CD4-positive, alpha-beta T cell (primary cell): ENCODE results near the gene PIK3R1. TPM values are rescaled to one million over a fixed set of nuclear protein-coding genes. Genes with fewer than 3 reads are reported as not detected.

ENCODE experiments used
- ATAC-seq: fragments of 200-7000 bp; cut with Tn5 transposase; one replicate; pipeline ENCODE4 v1.10.0; 2022; ENCODE audit warnings: mild to moderate bottlenecking; ENCODE audit not compliant: poor library complexity
- CTCF ChIA-PET: fragments of 350-600 bp; sonication (Branson Sonifier 250); formaldehyde crosslinking; loops from one replicate; lab custom pipeline; 2021; ENCODE audit warnings: antibody characterized with exemption, inconsistent platforms; lab: Charles Lee
- POLR2A ChIA-PET: fragments of 350-600 bp; sonication (Branson Sonifier 250); formaldehyde crosslinking; loops from one replicate; lab custom pipeline; 2021; ENCODE audit warnings: antibody characterized with exemption, inconsistent platforms; lab: Charles Lee
- DNase-seq, 14 experiments: peaks; one replicate each; pipeline ENCODE4 v3.0.0-alpha.2; 2013 to 2020; ENCODE audit warnings: mixed read lengths in 2 of 14
- H3K27ac ChIP-seq, 2 donors: one replicate each; pipeline versions ENCODE4 v1.5.1 to v1.7.0; 2013; ENCODE audit warnings: low read length in 2 of 2, low read depth in 1 of 2, mild to moderate bottlenecking in 1 of 2
- H3K27me3 ChIP-seq, 2 experiments: 1 replicate in 1 of 2; 2 replicates in 1 of 2; pipeline versions ENCODE4 v1.6.1 to v1.7.0; 2013; ENCODE audit warnings: low read length in 2 of 2, control low read depth in 1 of 2, mild to moderate bottlenecking in 1 of 2, moderate library complexity in 1 of 2; ENCODE audit not compliant: insufficient read depth in 2 of 2, control insufficient read depth in 1 of 2
- H3K36me3 ChIP-seq: one replicate; pipeline ENCODE4 v1.6.1; 2013; ENCODE audit warnings: low read length, control low read depth; ENCODE audit not compliant: insufficient read depth
- H3K4me1 ChIP-seq: one replicate; pipeline ENCODE4 v1.6.1; 2013; ENCODE audit warnings: low read length, control low read depth; ENCODE audit not compliant: insufficient read depth
- H3K4me3 ChIP-seq: one replicate; pipeline ENCODE4 v1.5.1; 2013; ENCODE audit warnings: mild to moderate bottlenecking, low read length, moderate library complexity
- H3K9me3 ChIP-seq, 2 experiments: 1 replicate in 1 of 2; 2 replicates in 1 of 2; pipeline versions ENCODE4 v1.6.1 to v1.7.0; 2013; ENCODE audit warnings: low read length in 2 of 2, mild to moderate bottlenecking in 2 of 2, control low read depth in 1 of 2, moderate library complexity in 1 of 2; ENCODE audit not compliant: control insufficient read depth in 1 of 2, insufficient read depth in 1 of 2
- H3K27ac Mint-ChIP-seq: one replicate; pipeline ENCODE4 v1.8.0; 2020; ENCODE audit warnings: mixed read lengths
- H3K27me3 Mint-ChIP-seq: one replicate; pipeline ENCODE4 v1.8.0; 2021; ENCODE audit warnings: mixed read lengths
- H3K36me3 Mint-ChIP-seq: one replicate; pipeline ENCODE4 v1.8.0; 2021; ENCODE audit warnings: low read depth, mixed read lengths
- H3K4me1 Mint-ChIP-seq: one replicate; pipeline ENCODE4 v1.8.0; 2021; ENCODE audit warnings: low read depth, mixed read lengths
- H3K4me3 Mint-ChIP-seq: one replicate; pipeline ENCODE4 v1.8.0; 2020; ENCODE audit warnings: mild to moderate bottlenecking, mixed read lengths
- H3K9me3 Mint-ChIP-seq: one replicate; pipeline ENCODE4 v1.8.0; 2020; ENCODE audit warnings: mixed read lengths
- CTCF ChIP-seq: fragments of 200-600 bp; IDR thresholded peaks from one replicate; pipeline ENCODE4 v1.8.0; 2022; ENCODE audit warnings: antibody characterized with exemption, mild to moderate bottlenecking
- intact Hi-C, 2 experiments: fragments of 100-400 bp; cut with DNase I in 1 of 2; cut with micrococcal nuclease in 1 of 2; formaldehyde crosslinking; loops; one replicate each; pipeline versions ENCODE4 v1.15.1 to v1.9.0; 2023 to 2025; cut with DNase I, micrococcal nuclease
- total RNA-seq, 174 experiments: library from RNA in 2 of 174; stranded (reverse) in 2 of 174; gene quantifications; one replicate each; pipeline ENCODE4 v1.2.3 and lab custom pipeline; 2021 to 2026

Gene PIK3R1
- total RNA-seq, 2 experiments from 2014 or later: 455 to 459 TPM

GRCh38 chr5:68240771-68241170 is 25.2 kb downstream of the PIK3R1 start:
- POLR2A ChIA-PET: interaction anchor here (3.5 kb wide), 1 partner anchor 25 kb away, joined by 27 read pairs; the partner anchor contains the start of gene PIK3R1
- H3K36me3 ChIP-seq: peaks cover 10% of the 10 kb centered on the region
- Mint-ChIP-seq H3K36me3 (peaks cover 22% of the 10 kb centered on the region), H3K27me3 (no peaks in the 10 kb centered on the region), H3K4me3 (peak overlapping the region; percentile 58), H3K9me3 (no peaks in the 10 kb centered on the region), H3K27ac (peak overlapping the region; percentile 90), H3K4me1 (peaks cover 97% of the 10 kb centered on the region)
- H3K9me3 ChIP-seq: no peaks in the 10 kb centered on the region
- H3K4me3 ChIP-seq: no peak overlapping the region
- H3K27ac ChIP-seq: peak overlapping the region; percentile 18 to 47
- H3K27me3 ChIP-seq: no peaks in the 10 kb centered on the region
- intact Hi-C loops: loop anchor here in 1 of 2 experiments (10.0 kb wide), 1 partner anchor 1236 kb away; no protein-coding TSS in a partner anchor
- DNase-seq: no peak
- no peak for ATAC-seq
- peaks cover 32% of the 10 kb centered on the region for H3K4me1 ChIP-seq
- CTCF ChIA-PET: interaction anchor here (1.1 kb wide), 1 partner anchor 46 kb away, joined by 4 read pairs; no protein-coding TSS in a partner anchor
- TF ChIP-seq CTCF: no peak

GRCh38 chr5:68242743-68243142 is 27.2 kb downstream of the PIK3R1 start:
- peaks cover 37% of the 10 kb centered on the region for H3K4me1 ChIP-seq
- Mint-ChIP-seq H3K4me1 (peaks cover 91% of the 10 kb centered on the region), H3K9me3 (no peaks in the 10 kb centered on the region), H3K27me3 (no peaks in the 10 kb centered on the region), H3K36me3 (peaks cover 28% of the 10 kb centered on the region), H3K27ac (peak overlapping the region; percentile 90), H3K4me3 (no peak overlapping the region)
- DNase-seq: no peak
- ATAC-seq: no peak
- no peaks in the 10 kb centered on the region for H3K9me3 ChIP-seq
- CTCF ChIA-PET: interaction anchor here (1.2 kb wide), 1 partner anchor 19 kb away, joined by 3 read pairs; no protein-coding TSS in a partner anchor
- POLR2A ChIA-PET: interaction anchor here (3.7 kb wide), 1 partner anchor 27 kb away, joined by 37 read pairs; the partner anchor contains the start of gene PIK3R1
- no peak overlapping the region for H3K27ac ChIP-seq
- intact Hi-C loops: loop anchor here in 1 of 2 experiments (10.0 kb wide), 1 partner anchor 1238 kb away; no protein-coding TSS in a partner anchor
- no peaks in the 10 kb centered on the region for H3K27me3 ChIP-seq
- H3K4me3 ChIP-seq: no peak overlapping the region
- peaks cover 10% of the 10 kb centered on the region for H3K36me3 ChIP-seq
- no peak for TF ChIP-seq CTCF

- peak overlapping the region; percentile 90 for H3K27ac Mint-ChIP-seq
- H3K36me3 Mint-ChIP-seq: peaks cover 28% of the 10 kb centered on the region
- Histone ChIP-seq H3K27me3 (no peaks in the 10 kb centered on the region), H3K4me3 (no peak overlapping the region), H3K27ac (peak overlapping the region in 1 of 2 donors; percentile 14), H3K9me3 (no peaks in the 10 kb centered on the region), H3K36me3 (peaks cover 10% of the 10 kb centered on the region), H3K4me1 (peaks cover 36% of the 10 kb centered on the region)
- no peaks in the 10 kb centered on the region for H3K9me3 Mint-ChIP-seq
- intact Hi-C loops: loop anchor here in 1 of 2 experiments (10.0 kb wide), 1 partner anchor 1238 kb away; no protein-coding TSS in a partner anchor
- H3K27me3 Mint-ChIP-seq: no peaks in the 10 kb centered on the region
- H3K4me1 Mint-ChIP-seq: peaks cover 87% of the 10 kb centered on the region
- CTCF ChIA-PET: interaction anchor here (1.2 kb wide), 1 partner anchor 29 kb away, joined by 4 read pairs; no protein-coding TSS in a partner anchor
- POLR2A ChIA-PET: interaction anchor here (1.0 to 3.7 kb wide), 9 partner anchors 9 to 1238 kb away, joined by 3 to 37 read pairs (median 4); partner anchors contain the start of gene PIK3R1
- ATAC-seq (no peak), DNase-seq (no peak)
- TF ChIP-seq CTCF: no peak
- peak overlapping the region; percentile 22 for H3K4me3 Mint-ChIP-seq
Measured at GRCh38 chr5:68243251-68243650, 27.7 kb downstream of the PIK3R1 start.
